ENCODE data around the gene ZMAT3.

GRCh38 chr3:179046497-179047353 lies 24.9 kb downstream of the ZMAT3 start:
- TF ChIP-seq CTCF (IDR thresholded peaks at IDR 0.05) (no peak), EZH2phosphoT487 (IDR thresholded peaks at IDR 0.05) (no peak), EZH2 (IDR thresholded peaks at IDR 0.05) (no peak)

Measured in neural progenitor cell (in vitro differentiated cells).